Mesothelial cell of epicardium (in vitro differentiated cells): Measurements from ENCODE around the gene PGRMC1. TPM values are rescaled to one million over a fixed set of nuclear protein-coding genes. Genes with fewer than 3 reads are reported as not detected.

ENCODE experiments used
- DNase-seq, 2 experiments: peaks; one replicate each; pipeline ENCODE4 v3.0.0; 2021; ENCODE audit warnings: low spot score in 2 of 2; ENCODE audit not compliant: unreplicated experiment in 2 of 2
- H3K27ac Mint-ChIP-seq: 2 replicates; pipeline ENCODE4 v1.8.0; 2021; ENCODE audit warnings: mixed read lengths
- H3K27me3 Mint-ChIP-seq: 2 replicates; pipeline ENCODE4 v1.8.0; 2021; ENCODE audit warnings: low read depth, mixed read lengths
- H3K36me3 Mint-ChIP-seq: 2 replicates; pipeline ENCODE4 v1.8.0; 2021; ENCODE audit warnings: mixed read lengths
- H3K4me1 Mint-ChIP-seq: 2 replicates; pipeline ENCODE4 v1.8.0; 2021; ENCODE audit warnings: mixed read lengths
- H3K4me3 Mint-ChIP-seq: 2 replicates; pipeline ENCODE4 v1.8.0; 2021; ENCODE audit warnings: mild to moderate bottlenecking, moderate library complexity, mixed read lengths
- H3K9me3 Mint-ChIP-seq: 2 replicates; pipeline ENCODE4 v1.8.0; 2021; ENCODE audit warnings: mixed read lengths
- total RNA-seq: library from RNA; stranded (reverse); gene quantifications from 3 replicates; pipeline ENCODE4 v1.2.1, GENCODE V29; 2021
- TF ChIP-seq, protein P1 (sequence below): fragments of 200-600 bp; sonication (generic); IDR thresholded peaks from one replicate; pipeline ENCODE4 v1.5.0; 2021; ENCODE audit warnings: antibody characterized with exemption; ENCODE audit not compliant: unreplicated experiment

The PGRMC1 gene
- total RNA-seq, 1 donor from 2014 or later = 137 TPM

DNA sequence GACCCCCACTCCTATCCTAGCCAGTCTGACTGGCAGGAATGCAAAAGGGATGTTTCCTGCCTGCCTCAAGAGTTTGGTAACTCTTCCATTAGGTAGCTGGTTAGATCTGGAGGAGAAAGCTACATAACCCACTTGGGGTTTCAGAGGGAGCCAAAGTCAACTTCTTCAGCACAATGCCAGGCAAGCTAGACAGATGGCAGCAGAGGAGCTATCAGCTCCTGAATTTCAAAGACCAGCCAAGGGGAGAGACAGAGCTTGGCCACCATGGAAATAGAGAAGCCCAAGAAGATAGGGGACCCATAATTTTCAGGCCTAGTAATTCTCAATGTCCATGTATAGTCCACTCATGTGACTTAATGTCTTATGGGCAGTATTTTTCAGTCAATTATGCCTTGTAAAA is 56.4 kb downstream of the PGRMC1 start:
- Mint-ChIP-seq H3K36me3 (no peaks in the 10 kb centered on the region), H3K27me3 (no peaks in the 10 kb centered on the region), H3K4me1 (peaks cover 5% of the 10 kb centered on the region), H3K27ac (no peak overlapping the region), H3K9me3 (peaks cover 39% of the 10 kb centered on the region), H3K4me3 (no peak overlapping the region)
- TF ChIP-seq, protein P1, sequence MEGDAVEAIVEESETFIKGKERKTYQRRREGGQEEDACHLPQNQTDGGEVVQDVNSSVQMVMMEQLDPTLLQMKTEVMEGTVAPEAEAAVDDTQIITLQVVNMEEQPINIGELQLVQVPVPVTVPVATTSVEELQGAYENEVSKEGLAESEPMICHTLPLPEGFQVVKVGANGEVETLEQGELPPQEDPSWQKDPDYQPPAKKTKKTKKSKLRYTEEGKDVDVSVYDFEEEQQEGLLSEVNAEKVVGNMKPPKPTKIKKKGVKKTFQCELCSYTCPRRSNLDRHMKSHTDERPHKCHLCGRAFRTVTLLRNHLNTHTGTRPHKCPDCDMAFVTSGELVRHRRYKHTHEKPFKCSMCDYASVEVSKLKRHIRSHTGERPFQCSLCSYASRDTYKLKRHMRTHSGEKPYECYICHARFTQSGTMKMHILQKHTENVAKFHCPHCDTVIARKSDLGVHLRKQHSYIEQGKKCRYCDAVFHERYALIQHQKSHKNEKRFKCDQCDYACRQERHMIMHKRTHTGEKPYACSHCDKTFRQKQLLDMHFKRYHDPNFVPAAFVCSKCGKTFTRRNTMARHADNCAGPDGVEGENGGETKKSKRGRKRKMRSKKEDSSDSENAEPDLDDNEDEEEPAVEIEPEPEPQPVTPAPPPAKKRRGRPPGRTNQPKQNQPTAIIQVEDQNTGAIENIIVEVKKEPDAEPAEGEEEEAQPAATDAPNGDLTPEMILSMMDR = no peak
- DNase-seq = no peak

Other genes starting within 250 kb of the PGRMC1 start
- gene CT47C1, start 163.3 kb upstream of the PGRMC1 start, total RNA-seq = not detected in 3 replicates
- 0.50 to 0.82 TPM (median 0.56 TPM) in 3 replicates for gene KIAA1210, start 108.5 kb upstream of the PGRMC1 start, total RNA-seq
- 6.7 to 9.2 TPM (median 8.0 TPM) in 3 replicates for gene SLC25A43, start 163.1 kb downstream of the PGRMC1 start, total RNA-seq
- gene SLC25A5, start 232.2 kb downstream of the PGRMC1 start, total RNA-seq = 171 to 179 TPM (median 177 TPM) in 3 replicates